Measurements from ENCODE around the gene ADGRB2.
"Not testable (repeated sequence)": the region's sequence is repeated elsewhere in the genome, so short reads cannot be mapped to it uniquely, and the experiment has no call there.

The ADGRB2 gene

GRCh38 chr1:31727195-31727594 is 36.9 kb downstream of the ADGRB2 start:
- no peak for DNase-seq (ENCODE audit: low read depth in 2 of 2)

GRCh38 chr1:31726715-31727114 is 37.4 kb downstream of the ADGRB2 start:
- no peak for DNase-seq (ENCODE audit: low read depth in 2 of 2)

GRCh38 chr1:31725777-31726535 is 38.2 kb downstream of the ADGRB2 start:
- DNase-seq (ENCODE audit: low read depth in 2 of 2): no peak

GRCh38 chr1:31725134-31725533 is 39.0 kb downstream of the ADGRB2 start:
- no peak for DNase-seq (ENCODE audit: low read depth in 2 of 2)

- DNase-seq (ENCODE audit: low read depth in 2 of 2): no peak
Observed at GRCh38 chr1:31723828-31724359, 40.2 kb downstream of the ADGRB2 start.

- no peak for DNase-seq (ENCODE audit: low read depth in 2 of 2)
Observed at GRCh38 chr1:31718327-31718897, 45.7 kb downstream of the ADGRB2 start.

GRCh38 chr1:31717341-31717740 is 46.8 kb downstream of the ADGRB2 start:
- DNase-seq (ENCODE audit: low read depth in 2 of 2): no peak

- no peak for DNase-seq (ENCODE audit: low read depth in 2 of 2)
Observed at GRCh38 chr1:31715873-31716220, 48.3 kb downstream of the ADGRB2 start.

- no peak for DNase-seq (ENCODE audit: low read depth in 2 of 2)
Observed at GRCh38 chr1:31715087-31715872, 48.9 kb downstream of the ADGRB2 start.

GRCh38 chr1:31714442-31715086 is 49.6 kb downstream of the ADGRB2 start:
- no peak for DNase-seq (ENCODE audit: low read depth in 2 of 2)

- DNase-seq (ENCODE audit: low read depth in 2 of 2): no peak
Observed at GRCh38 chr1:31712630-31713029, 51.5 kb downstream of the ADGRB2 start.

GRCh38 chr1:31712068-31712467 is 52.1 kb downstream of the ADGRB2 start:
- no peak for DNase-seq (ENCODE audit: low read depth in 2 of 2)

GRCh38 chr1:31708324-31708723 is 55.8 kb downstream of the ADGRB2 start:
- no peak for DNase-seq (ENCODE audit: low read depth in 2 of 2)

GRCh38 chr1:31707711-31708110 is 56.4 kb downstream of the ADGRB2 start:
- no peak for DNase-seq (ENCODE audit: low read depth in 2 of 2)

- not testable (repeated sequence) for DNase-seq (ENCODE audit: low read depth in 2 of 2)
Observed at GRCh38 chr1:31707059-31707600, 57.0 kb downstream of the ADGRB2 start.

GRCh38 chr1:31706384-31707058 is 57.6 kb downstream of the ADGRB2 start:
- DNase-seq (ENCODE audit: low read depth in 2 of 2): no peak

GRCh38 chr1:31705080-31705866 is 58.9 kb downstream of the ADGRB2 start:
- DNase-seq (ENCODE audit: low read depth in 2 of 2): peak; percentile 44 to 51

GRCh38 chr1:31704271-31705079 is 59.7 kb downstream of the ADGRB2 start:
- DNase-seq (ENCODE audit: low read depth in 2 of 2): no peak

GRCh38 chr1:31703431-31704270 is 60.5 kb downstream of the ADGRB2 start, which contains the start of gene COL16A1:
COL16A1 (minus strand) TSS chr1:31704017; CDS start chr1:31702193, 1,824 bp downstream.
- DNase-seq (ENCODE audit: low read depth in 2 of 2): no peak

Data from activated CD8-positive, alpha-beta memory T cell treated with anti-CD3 and anti-CD28 coated beads for 4 hours (primary cell).